Neural crest cell (in vitro differentiated cells): ENCODE measurements around the gene SLC39A12. TPM values are rescaled to one million over a fixed set of nuclear protein-coding genes. Genes with fewer than 3 reads are reported as not detected.

Experiments
- DNase-seq: peaks from one replicate; pipeline ENCODE4 v3.0.0; 2021; ENCODE audit warnings: low read depth, mixed read lengths, low spot score
- H3K27ac Mint-ChIP-seq: one replicate; pipeline ENCODE4 v1.8.0; 2021; ENCODE audit warnings: mild to moderate bottlenecking, mixed read lengths; ENCODE audit not compliant: unreplicated experiment
- H3K27me3 Mint-ChIP-seq: 2 replicates; pipeline ENCODE4 v1.8.0; 2021; ENCODE audit warnings: low read depth, mild to moderate bottlenecking, mixed read lengths
- H3K36me3 Mint-ChIP-seq: 2 replicates; pipeline ENCODE4 v1.8.0; 2021; ENCODE audit warnings: low read depth, mild to moderate bottlenecking, mixed read lengths
- H3K4me1 Mint-ChIP-seq: 2 replicates; pipeline ENCODE4 v1.8.0; 2021; ENCODE audit warnings: mixed read lengths
- H3K4me3 Mint-ChIP-seq: one replicate; pipeline ENCODE4 v1.8.0; 2021; ENCODE audit warnings: mild to moderate bottlenecking, mixed read lengths
- H3K9me3 Mint-ChIP-seq: 2 replicates; pipeline ENCODE4 v1.8.0; 2021; ENCODE audit warnings: mixed read lengths
- CTCF ChIP-seq: fragments of 200-600 bp; sonication (generic); conservative IDR thresholded peaks from 2 replicates; pipeline ENCODE4 v1.5.0; 2021; ENCODE audit warnings: antibody characterized with exemption, mild to moderate bottlenecking
- total RNA-seq: library from RNA; stranded (reverse); gene quantifications from 2 replicates; pipeline ENCODE4 v1.2.1, GENCODE V29; 2021

The SLC39A12 gene
- total RNA-seq, 1 donor from 2014 or later, result not detected

- DNase-seq, result no peak
- Mint-ChIP-seq H3K36me3 (peaks cover 5% of the 10 kb centered on the region), H3K27me3 (peaks cover 6% of the 10 kb centered on the region), H3K4me3 (no peak overlapping the region), H3K4me1 (no peaks in the 10 kb centered on the region), H3K9me3 (peaks cover 10% of the 10 kb centered on the region), H3K27ac (no peak overlapping the region)
- TF ChIP-seq CTCF, result no peak
Observed at GRCh38 chr10:17965649-17966235, 14.0 kb downstream of the SLC39A12 start.

GRCh38 chr10:17974505-17974904 is 22.8 kb downstream of the SLC39A12 start:
- no peaks in the 10 kb centered on the region for H3K4me1 Mint-ChIP-seq
- peaks cover under 1% of the 10 kb centered on the region for H3K27me3 Mint-ChIP-seq
- peaks cover 18% of the 10 kb centered on the region for H3K9me3 Mint-ChIP-seq
- no peak overlapping the region for H3K27ac Mint-ChIP-seq
- H3K4me3 Mint-ChIP-seq, result no peak overlapping the region
- no peak for DNase-seq
- H3K36me3 Mint-ChIP-seq, result no peaks in the 10 kb centered on the region
- no peak for TF ChIP-seq CTCF

GRCh38 chr10:17980846-17981565 is 29.3 kb downstream of the SLC39A12 start:
- Mint-ChIP-seq H3K27me3 (no peaks in the 10 kb centered on the region), H3K36me3 (no peaks in the 10 kb centered on the region), H3K27ac (peak overlapping the region; percentile 35), H3K4me1 (peaks cover 9% of the 10 kb centered on the region), H3K4me3 (no peak overlapping the region), H3K9me3 (no peaks in the 10 kb centered on the region)
- no peak for TF ChIP-seq CTCF
- DNase-seq, result no peak

- Mint-ChIP-seq H3K4me1 (peaks cover 9% of the 10 kb centered on the region), H3K27ac (no peak overlapping the region), H3K36me3 (no peaks in the 10 kb centered on the region), H3K4me3 (no peak overlapping the region), H3K9me3 (no peaks in the 10 kb centered on the region), H3K27me3 (no peaks in the 10 kb centered on the region)
- no peak for DNase-seq
- no peak for TF ChIP-seq CTCF
Observed at GRCh38 chr10:17981766-17982380, 30.2 kb downstream of the SLC39A12 start.

GRCh38 chr10:17984056-17984455 is 32.3 kb downstream of the SLC39A12 start:
- H3K27ac Mint-ChIP-seq, result no peak overlapping the region
- no peak overlapping the region for H3K4me3 Mint-ChIP-seq
- H3K9me3 Mint-ChIP-seq, result no peaks in the 10 kb centered on the region
- DNase-seq, result no peak
- no peaks in the 10 kb centered on the region for H3K36me3 Mint-ChIP-seq
- H3K27me3 Mint-ChIP-seq, result no peaks in the 10 kb centered on the region
- TF ChIP-seq CTCF, result no peak
- H3K4me1 Mint-ChIP-seq, result peaks cover 9% of the 10 kb centered on the region
